Measurements from ENCODE around the gene COL4A3.

COL4A3 gene

DNA sequence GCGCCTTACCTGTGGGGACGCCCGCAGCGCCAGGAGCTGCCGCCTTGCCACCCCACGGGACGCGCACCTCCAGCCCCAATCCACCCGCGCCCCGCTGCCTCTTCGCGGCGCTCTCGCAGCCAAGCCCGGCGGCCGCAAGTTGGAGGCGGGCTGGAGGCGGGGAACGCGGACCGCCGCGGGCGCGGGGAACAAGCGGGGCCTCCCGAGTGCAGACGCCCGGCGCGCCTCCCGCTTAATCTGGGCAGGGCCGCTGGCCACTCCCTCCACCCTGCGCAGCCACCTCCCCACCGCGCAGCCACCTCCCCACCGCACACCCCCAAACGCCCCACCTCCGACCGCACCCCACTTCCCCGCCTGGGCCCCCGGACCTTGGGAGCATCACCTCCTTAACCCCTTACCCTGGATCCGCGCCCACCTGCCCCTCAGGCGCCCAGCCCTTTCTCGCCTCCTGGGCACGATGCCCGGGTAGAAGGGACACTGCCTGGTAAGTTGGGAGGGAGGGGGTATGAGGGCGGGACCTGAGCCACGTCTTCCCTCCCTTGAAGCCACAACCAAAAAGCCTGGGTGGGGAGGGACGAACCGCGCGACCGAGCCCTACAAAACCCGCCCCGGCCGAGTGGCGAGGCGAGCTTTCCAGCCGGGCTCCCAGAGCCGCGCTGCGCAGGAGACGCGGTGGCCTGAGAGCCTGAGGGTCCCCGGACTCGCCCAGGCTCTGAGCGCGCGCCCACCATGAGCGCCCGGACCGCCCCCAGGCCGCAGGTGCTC, at the start of gene COL4A3, which contains the start of gene COL4A4:
TSS of gene COL4A3 (plus strand) at position 627 of the 765 bp plus-strand sequence. CDS start at position 730, 103 bp downstream.
TSS of gene COL4A4 (minus strand) at position 208 of the 765 bp plus-strand sequence. CDS start 16,722 bp downstream, outside the sequence.
- DNase-seq (ENCODE audit: low read depth), result no peak

DNA sequence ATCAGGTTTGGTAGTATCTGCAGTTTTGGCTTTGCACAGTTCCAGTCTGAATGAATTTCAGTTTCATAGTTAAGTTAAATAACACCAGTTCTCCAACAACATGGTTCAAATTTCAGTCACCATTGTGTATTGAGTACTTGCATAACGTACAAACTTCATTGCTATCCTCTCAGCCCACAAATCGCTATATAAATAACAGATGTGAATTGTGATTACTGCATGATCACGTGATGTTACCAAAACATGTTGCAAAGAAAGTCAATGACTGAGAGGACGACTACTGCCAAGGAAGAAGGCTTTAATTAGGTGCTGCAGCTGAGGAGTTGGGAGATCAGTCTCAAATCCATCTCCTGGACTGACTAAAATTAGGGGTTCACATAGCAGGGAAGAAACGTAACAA, 48.7 kb upstream of the COL4A3 start:
- no peak for DNase-seq (ENCODE audit: low read depth)

DNA sequence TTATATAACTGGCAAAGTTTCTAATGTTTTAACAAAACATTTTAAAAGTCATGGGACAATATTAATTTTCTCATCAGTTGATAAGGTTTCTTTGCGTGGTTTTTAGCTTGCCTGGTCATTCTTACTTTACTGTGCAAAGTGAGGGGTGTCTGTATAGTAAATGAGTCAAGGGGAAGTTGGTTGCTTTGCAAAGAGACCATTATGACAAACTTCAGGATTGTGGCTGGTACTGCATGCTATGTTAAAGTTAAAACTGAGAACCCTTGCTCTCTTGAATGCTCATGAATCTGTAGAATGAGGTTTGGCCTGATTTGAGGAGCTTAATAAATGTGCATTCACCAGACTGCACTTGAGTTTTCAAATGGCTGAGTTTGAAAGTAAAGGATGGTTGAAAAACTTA, 47.4 kb upstream of the COL4A3 start:
- DNase-seq (ENCODE audit: low read depth), result no peak

GRCh38 chr2:227117852-227118251, 46.6 kb upstream of the COL4A3 start:
- DNase-seq (ENCODE audit: low read depth), result no peak

- no peak for DNase-seq (ENCODE audit: low read depth)
Measured at GRCh38 chr2:227118353-227118752, 46.1 kb upstream of the COL4A3 start.

GRCh38 chr2:227123697-227124096, 40.7 kb upstream of the COL4A3 start:
- no peak for DNase-seq (ENCODE audit: low read depth)

DNA sequence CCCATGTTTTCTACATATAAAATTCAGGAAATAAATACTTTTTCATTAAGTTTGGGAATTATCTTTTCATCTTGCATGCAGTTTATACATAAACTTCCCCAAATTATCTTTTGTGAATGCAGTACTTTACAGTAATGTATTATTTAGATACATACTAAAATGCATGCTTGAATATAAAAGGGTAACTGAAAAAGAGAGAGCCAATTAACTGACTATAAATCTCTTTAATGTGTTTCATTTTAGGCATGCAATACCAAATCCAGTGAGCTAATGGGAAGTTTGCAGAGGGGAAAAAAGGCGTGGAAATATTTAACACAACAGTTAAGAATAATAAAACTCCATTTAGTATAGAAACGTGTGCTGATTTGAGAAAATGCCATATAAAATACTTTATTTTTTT, 39.6 kb upstream of the COL4A3 start:
- DNase-seq (ENCODE audit: low read depth), result no peak

- DNase-seq (ENCODE audit: low read depth), result no peak
Measured at GRCh38 chr2:227125506-227125905, 38.9 kb upstream of the COL4A3 start.

- no peak for DNase-seq (ENCODE audit: low read depth)
Measured at GRCh38 chr2:227127201-227127600, 37.2 kb upstream of the COL4A3 start.

DNA sequence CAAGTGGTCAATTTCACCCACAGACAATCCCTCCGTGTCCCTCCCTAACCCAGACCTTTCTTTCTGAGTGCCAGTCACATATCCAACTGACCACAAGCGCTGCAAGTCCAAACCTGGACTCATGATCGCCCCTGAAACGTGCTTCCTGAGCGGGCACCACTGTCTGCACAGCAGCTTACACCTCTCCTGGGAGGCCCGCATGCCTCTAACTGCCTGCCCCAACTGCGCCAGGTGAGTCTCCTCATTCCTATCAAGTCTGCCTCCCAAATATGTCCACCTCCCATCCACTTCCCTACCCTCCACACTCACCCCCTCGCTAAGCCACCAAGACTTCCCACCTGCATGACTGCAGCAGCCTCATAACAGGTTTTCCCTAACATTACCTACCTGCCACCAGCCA, 33.8 kb upstream of the COL4A3 start:
- DNase-seq (ENCODE audit: low read depth), result no peak

DNA sequence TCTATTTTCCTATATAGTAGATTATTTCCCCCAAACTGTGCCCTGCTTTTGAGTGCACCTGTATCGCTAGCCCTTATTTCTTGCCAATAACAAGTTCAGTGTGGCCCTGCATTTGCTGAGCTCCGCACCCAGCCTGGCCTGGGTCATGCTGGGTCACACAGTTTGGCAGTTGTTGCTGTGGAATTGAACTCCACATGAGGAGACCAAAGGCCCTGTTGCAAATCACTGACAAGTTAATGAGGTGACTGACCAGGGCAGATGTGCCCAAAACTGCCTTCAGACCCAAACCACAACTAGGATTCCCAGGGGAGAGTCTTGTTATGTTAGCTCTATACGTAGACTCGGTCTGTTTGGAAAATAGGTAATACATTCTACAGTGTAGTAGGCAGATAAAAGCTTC, 31.4 kb upstream of the COL4A3 start:
- no peak for DNase-seq (ENCODE audit: low read depth)

- no peak for DNase-seq (ENCODE audit: low read depth)
Measured at GRCh38 chr2:227134591-227134990, 29.8 kb upstream of the COL4A3 start.

DNA sequence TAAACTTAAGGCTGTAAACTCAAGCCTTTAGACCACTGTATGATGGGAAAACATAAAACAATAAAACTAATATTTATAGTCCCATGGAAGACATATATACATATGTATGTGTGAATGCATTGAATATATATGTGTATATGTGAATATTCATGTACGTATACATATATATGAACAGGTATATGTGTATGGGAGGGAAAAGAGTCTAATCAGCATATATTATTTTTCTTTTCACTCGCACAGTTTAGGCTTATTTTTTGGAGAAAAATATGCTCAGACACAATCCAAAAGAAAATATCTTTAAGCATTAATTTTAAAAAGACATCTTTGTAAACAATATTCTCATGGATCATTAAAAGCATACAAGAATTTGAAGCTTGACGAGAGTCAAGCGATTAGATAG, 23.1 kb upstream of the COL4A3 start:
- no peak for DNase-seq (ENCODE audit: low read depth)

- DNase-seq (ENCODE audit: low read depth), result no peak
Measured at GRCh38 chr2:227143895-227144294, 20.5 kb upstream of the COL4A3 start.

DNA sequence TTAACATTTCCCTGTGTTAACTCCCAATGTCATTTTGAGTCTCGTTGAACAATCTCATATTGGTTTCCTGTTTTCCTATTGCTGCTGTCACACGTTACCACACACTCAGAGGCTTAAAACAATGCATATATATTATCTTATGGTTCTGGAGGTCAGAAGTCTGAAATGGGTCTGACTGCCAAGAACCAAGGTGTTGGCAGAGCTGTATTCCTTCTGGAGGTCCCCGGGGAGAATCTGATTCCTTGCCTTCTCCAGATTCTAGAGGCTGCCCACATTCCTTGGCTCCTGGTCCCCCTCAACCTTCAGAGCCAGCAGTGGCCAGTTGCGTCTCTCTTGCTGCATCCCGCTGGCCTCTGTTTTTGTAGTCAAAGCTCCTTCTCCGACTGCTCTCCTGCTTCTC, 18.0 kb upstream of the COL4A3 start:
- DNase-seq (ENCODE audit: low read depth), result no peak

GRCh38 chr2:227147023-227147422, 17.4 kb upstream of the COL4A3 start:
- DNase-seq (ENCODE audit: low read depth), result no peak

- no peak for DNase-seq (ENCODE audit: low read depth)
Measured at GRCh38 chr2:227148106-227148505, 16.3 kb upstream of the COL4A3 start.

DNA sequence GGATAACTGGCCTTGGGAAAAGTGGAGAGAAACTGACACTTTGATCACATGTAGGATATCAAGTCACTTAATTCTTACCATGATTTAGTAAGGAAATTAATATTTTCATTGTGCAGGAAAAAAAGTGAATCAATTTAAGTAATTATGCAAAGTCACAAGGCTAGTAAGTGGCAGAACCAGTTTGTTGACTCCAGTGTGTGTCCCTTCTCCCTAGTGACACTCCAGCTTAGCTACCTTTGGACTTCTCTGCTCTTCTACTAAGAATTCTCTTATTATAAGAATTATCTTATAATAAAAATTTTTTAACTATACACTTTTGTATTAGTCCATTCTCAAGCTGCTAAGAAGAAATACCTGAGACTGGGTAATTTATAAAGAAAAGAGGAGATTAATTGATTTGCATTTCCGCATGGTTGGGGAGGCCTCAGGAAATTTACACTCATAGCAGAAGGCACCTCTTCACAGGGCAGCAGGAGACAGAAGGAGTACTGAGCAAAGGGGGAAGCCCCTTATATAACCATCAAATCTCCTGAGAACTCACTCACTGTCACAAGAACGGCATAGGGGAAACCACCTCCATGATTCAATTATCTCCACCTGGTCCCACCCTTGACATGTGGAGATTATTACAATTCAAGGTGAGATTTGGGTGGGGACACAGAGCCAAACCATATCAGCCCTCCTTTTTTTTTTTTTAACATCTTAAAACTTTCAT, 14.0 kb upstream of the COL4A3 start:
- DNase-seq (ENCODE audit: low read depth), result no peak

DNA sequence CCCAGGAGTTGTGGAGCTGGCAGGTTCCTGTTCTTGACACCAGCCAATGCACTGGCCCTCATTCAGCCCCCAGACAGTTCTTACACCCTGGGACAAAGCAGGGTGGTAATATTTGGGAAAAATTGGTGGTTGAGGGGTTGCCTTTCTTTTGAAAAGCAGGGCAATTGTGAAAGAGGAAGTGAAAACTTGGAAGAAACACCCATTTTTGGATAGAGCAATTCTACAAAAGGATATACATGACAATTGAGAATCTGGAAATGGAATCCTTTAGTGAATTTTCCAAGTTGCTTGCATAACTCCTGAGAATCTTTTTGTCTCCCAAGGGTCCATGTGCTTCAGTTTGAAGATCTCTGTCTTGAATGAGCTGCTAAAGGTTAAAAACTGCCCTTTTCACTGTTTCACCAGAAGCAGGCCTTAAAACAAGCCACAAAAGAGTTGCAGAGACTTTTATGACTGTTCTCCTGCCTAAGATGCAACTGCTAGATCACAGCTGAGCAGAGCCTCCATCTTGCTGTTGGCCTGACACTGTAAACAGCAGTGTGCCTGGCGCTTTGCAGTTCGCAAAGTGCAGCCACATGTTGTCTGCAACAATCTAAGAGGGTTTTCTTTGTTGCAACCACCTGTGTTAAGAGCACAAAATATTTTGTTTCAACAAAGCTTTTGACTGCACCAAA, 12.2 kb upstream of the COL4A3 start:
- no peak for DNase-seq (ENCODE audit: low read depth)

DNA sequence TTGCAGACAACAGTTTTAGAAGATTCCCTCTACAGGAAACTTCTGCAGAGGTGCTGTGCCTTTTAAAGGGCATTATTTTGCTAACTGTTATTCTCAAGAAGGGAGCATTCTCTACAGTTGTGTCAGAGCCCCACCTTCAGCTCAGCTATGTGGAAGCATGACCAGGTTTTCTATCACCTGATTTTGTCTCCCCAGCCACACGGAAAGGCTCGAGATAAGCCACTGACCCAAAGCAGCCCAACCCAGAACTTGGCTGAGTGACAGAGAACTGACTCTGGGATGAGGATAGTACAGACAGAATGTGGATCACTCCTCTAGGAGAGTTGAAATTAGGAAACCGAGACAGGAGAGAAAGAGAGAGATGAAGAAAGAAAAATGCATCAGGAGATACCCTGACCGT, 11.1 kb upstream of the COL4A3 start:
- no peak for DNase-seq (ENCODE audit: low read depth)

GRCh38 chr2:227153758-227154486, 10.5 kb upstream of the COL4A3 start:
- DNase-seq (ENCODE audit: low read depth), result no peak

All from activated T-helper 1 cell treated with Interleukin-2 at 50 U/mL for 16 hours (primary cell).